DOHH2 (cell line): ENCODE measurements around the gene CADPS2.
"Not testable (repeated sequence)": the region's sequence is repeated elsewhere in the genome, so short reads cannot be mapped to it uniquely, and the experiment has no call there.

Experiments
- H3F3A ChIP-seq: fragments of 200-600 bp; sonication (generic), shearing (Covaris generic); 2 replicates; pipeline ENCODE4 v1.6.0; 2016; ENCODE audit warnings: antibody characterized with exemption, mild to moderate bottlenecking; ENCODE audit not compliant: control insufficient read depth, insufficient read depth
- H3K27ac ChIP-seq: fragments of 200-600 bp; sonication (generic); 2 replicates; pipeline ENCODE4 v1.5.1; 2014; ENCODE audit warnings: low read depth, mild to moderate bottlenecking, low read length, moderate library complexity
- H3K27me3 ChIP-seq: fragments of 200-600 bp; sonication (generic); 2 replicates; pipeline ENCODE4 v1.6.1; 2014; ENCODE audit warnings: mild to moderate bottlenecking, low read length, mixed read lengths; ENCODE audit not compliant: control insufficient read depth
- H3K36me3 ChIP-seq: fragments of 200-600 bp; sonication (generic); 2 replicates; pipeline ENCODE4 v1.6.1; 2014; ENCODE audit warnings: mild to moderate bottlenecking, low read length, moderate library complexity, mixed read lengths; ENCODE audit not compliant: control insufficient read depth
- H3K4me1 ChIP-seq: fragments of 200-600 bp; sonication (generic); 2 replicates; pipeline ENCODE4 v1.6.1; 2014; ENCODE audit warnings: mild to moderate bottlenecking, low read length, mixed read lengths; ENCODE audit not compliant: control insufficient read depth
- H3K4me2 ChIP-seq: fragments of 200-600 bp; sonication (generic); 2 replicates; pipeline ENCODE4 v1.6.0; 2014; ENCODE audit warnings: mild to moderate bottlenecking, low read length, moderate library complexity
- H3K4me3 ChIP-seq: fragments of 200-600 bp; sonication (generic); 2 replicates; pipeline ENCODE4 v1.5.1; 2014; ENCODE audit warnings: mild to moderate bottlenecking, low read length, mixed read lengths
- H3K79me2 ChIP-seq: fragments of 200-600 bp; sonication (generic); 2 replicates; pipeline ENCODE4 v1.6.1; 2014; ENCODE audit warnings: mild to moderate bottlenecking, low read length, mixed read lengths; ENCODE audit not compliant: control insufficient read depth
- H3K9me2 ChIP-seq: fragments of 200-600 bp; sonication (generic); replicated peaks from 2 replicates; pipeline ENCODE4 v1.6.1; 2014; ENCODE audit warnings: mild to moderate bottlenecking, low read length, mixed read lengths; ENCODE audit not compliant: control insufficient read depth
- H3K9me3 ChIP-seq: fragments of 200-600 bp; sonication (generic); 2 replicates; pipeline ENCODE4 v1.6.1; 2014; ENCODE audit warnings: antibody characterized with exemption, low read length, mixed read lengths; ENCODE audit not compliant: control insufficient read depth, insufficient read depth
- H4K20me1 ChIP-seq: fragments of 200-600 bp; sonication (generic); 2 replicates; pipeline ENCODE4 v1.6.0; 2014; ENCODE audit warnings: low read depth, mild to moderate bottlenecking, antibody characterized with exemption, low read length, moderate library complexity; ENCODE audit not compliant: control insufficient read depth, insufficient read depth
- CTCF ChIP-seq: fragments of 200-600 bp; sonication (generic); IDR thresholded peaks from one replicate; pipeline ENCODE4 v1.5.1; 2014; ENCODE audit warnings: antibody characterized with exemption, mild to moderate bottlenecking, low read depth, low read length; ENCODE audit not compliant: poor library complexity, severe bottlenecking
- EZH2phosphoT487 ChIP-seq: fragments of 200-600 bp; sonication (generic); IDR thresholded peaks from 2 replicates; pipeline ENCODE4 v1.6.1; 2017; ENCODE audit warnings: borderline replicate concordance, mild to moderate bottlenecking, antibody characterized with exemption, low read length, moderate library complexity, mixed read lengths

CADPS2 gene

GRCh38 chr7:122842971-122843370 is 43.3 kb downstream of the CADPS2 start:
- no peak overlapping the region for H3K4me3 ChIP-seq
- TF ChIP-seq EZH2phosphoT487 (no peak), CTCF (no peak)
- H3K4me2 ChIP-seq = no peak overlapping the region
- H3F3A ChIP-seq = no peaks in the 10 kb centered on the region
- H3K9me3 ChIP-seq = no peaks in the 10 kb centered on the region
- H3K36me3 ChIP-seq = no peaks in the 10 kb centered on the region
- H3K4me1 ChIP-seq = no peaks in the 10 kb centered on the region
- no peaks in the 10 kb centered on the region for H4K20me1 ChIP-seq
- H3K79me2 ChIP-seq = no peaks in the 10 kb centered on the region
- no peaks in the 10 kb centered on the region for H3K27me3 ChIP-seq
- H3K9me2 ChIP-seq = no peaks in the 10 kb centered on the region
- H3K27ac ChIP-seq = no peak overlapping the region

- not testable (repeated sequence) for H3K27me3 ChIP-seq, H3K9me2 ChIP-seq, H3K27ac ChIP-seq, H3K4me2 ChIP-seq, H3K36me3 ChIP-seq, H3F3A ChIP-seq, H4K20me1 ChIP-seq, H3K4me1 ChIP-seq, H3K4me3 ChIP-seq, H3K79me2 ChIP-seq, H3K9me3 ChIP-seq
These were observed 50.0 kb downstream of the CADPS2 start for GRCh38 chr7:122836286-122836685.

- H4K20me1 ChIP-seq, H3K9me2 ChIP-seq, H3K27ac ChIP-seq, H3K4me1 ChIP-seq, H3F3A ChIP-seq, H3K36me3 ChIP-seq, H3K4me3 ChIP-seq, H3K9me3 ChIP-seq, H3K4me2 ChIP-seq, H3K79me2 ChIP-seq, H3K27me3 ChIP-seq: not testable (repeated sequence)
These were observed 51.7 kb downstream of the CADPS2 start for GRCh38 chr7:122834571-122834942.

GRCh38 chr7:122833888-122834570 is 52.2 kb downstream of the CADPS2 start:
- Histone ChIP-seq H4K20me1 (no peaks in the 10 kb centered on the region), H3K36me3 (no peaks in the 10 kb centered on the region), H3K9me2 (no peaks in the 10 kb centered on the region), H3K4me1 (no peaks in the 10 kb centered on the region), H3K4me3 (no peak overlapping the region), H3K9me3 (no peaks in the 10 kb centered on the region), H3F3A (no peaks in the 10 kb centered on the region), H3K4me2 (no peak overlapping the region), H3K27me3 (no peaks in the 10 kb centered on the region), H3K79me2 (no peaks in the 10 kb centered on the region), H3K27ac (no peak overlapping the region)
- TF ChIP-seq EZH2phosphoT487 (no peak), CTCF (no peak)
